Stimulated activated CD4-positive, alpha-beta T cell treated with anti-CD3 and anti-CD28 coated beads, Interleukin-12 subunit alpha, Interleukin-12 subunit beta, amount 100 ng/mL, for 24 hours (primary cell): Measurements from ENCODE around the gene CHMP2A.
"Not testable (repeated sequence)": the region's sequence is repeated elsewhere in the genome, so short reads cannot be mapped to it uniquely, and the experiment has no call there.

Experiments
- DNase-seq, 2 experiments: peaks; one replicate each; pipeline ENCODE4 v3.0.0-alpha.2; 2020; ENCODE audit warnings: low read depth in 2 of 2

The CHMP2A gene

DNA sequence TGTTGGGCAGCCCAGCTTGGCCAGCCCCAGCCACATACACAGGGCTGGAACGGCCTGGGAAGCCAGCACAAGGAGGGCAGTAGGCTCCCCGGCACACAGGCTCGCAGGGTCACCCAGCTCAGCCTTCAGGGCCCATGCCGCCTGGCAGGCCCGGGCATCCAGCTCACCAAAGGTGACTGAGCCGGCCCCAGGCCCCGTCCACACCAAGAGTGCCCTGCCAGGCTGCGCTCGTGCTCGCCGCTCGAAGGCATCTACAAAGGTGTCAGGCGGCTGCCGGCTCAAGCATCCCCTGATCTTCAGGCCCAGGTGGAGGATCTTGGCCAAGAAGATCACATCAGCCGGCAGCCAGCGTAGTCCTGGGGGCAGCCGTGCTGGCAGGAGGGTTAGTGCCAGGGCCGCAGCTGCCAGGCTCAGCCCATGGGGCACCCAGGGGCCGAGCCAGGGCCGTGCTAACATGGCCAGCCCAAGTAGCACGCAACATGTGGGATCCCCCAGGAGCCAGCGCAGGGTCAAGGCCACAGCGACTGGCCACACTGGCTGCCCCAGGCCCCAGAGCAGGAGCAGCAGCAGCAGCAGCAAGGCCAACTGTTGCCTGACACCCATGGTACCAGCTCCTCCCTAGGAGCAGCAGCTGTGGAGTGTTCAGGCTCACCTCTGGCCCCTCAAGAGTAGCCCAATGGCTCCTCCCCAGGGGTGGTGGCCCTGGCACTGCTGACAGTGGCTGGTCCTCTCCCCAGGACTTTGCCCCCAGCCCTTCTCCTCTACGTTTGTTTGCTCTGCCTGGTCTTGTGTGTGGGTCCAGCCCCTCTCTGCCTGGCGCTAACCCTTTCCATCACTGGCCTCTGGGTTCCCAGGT lies 43.3 kb downstream of the CHMP2A start, which contains the start of gene SLC27A5:
Gene SLC27A5 (minus strand): TSS at position 640 of the 856 bp plus-strand sequence. CDS start 37 bp downstream, at position 603.
- no peak for DNase-seq

DNA sequence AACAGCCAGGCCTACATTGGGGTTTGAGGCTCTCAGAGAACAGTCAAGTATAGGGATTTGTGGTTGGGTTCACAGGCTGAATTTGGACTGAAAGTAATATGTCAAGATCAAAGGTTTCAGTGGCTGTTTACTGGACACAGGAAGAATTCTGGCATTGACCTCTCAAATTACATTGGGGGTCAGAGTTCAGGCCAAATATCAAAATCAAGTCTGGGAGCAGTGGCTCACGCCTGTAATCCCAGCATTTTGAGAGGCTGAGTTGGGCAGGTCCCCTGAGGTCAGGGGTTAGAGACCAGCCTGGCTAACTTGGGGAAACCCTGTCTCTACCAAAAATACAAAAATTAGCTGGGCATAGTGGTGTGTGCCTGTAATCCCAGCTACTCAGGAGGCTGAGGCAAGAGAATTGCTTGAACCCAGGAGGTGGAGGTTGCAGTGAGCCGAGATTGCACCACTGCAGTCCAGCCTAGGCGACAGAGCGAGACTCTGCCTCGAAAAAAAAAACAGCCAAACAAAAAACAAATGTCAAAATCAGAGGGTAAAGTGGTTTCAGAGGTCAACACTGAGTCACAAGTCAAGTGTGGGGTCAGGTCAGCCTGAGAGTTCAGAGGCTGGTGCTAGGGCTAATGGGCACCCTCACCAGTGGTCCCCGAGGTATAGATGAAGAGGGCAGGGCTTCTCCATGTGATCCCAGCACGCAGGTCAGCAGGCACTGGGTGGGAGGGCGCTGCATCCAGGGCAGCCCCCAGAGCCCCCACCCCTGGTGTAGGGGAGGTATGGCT lies 44.6 kb downstream of the CHMP2A start:
- DNase-seq, result no peak

DNA sequence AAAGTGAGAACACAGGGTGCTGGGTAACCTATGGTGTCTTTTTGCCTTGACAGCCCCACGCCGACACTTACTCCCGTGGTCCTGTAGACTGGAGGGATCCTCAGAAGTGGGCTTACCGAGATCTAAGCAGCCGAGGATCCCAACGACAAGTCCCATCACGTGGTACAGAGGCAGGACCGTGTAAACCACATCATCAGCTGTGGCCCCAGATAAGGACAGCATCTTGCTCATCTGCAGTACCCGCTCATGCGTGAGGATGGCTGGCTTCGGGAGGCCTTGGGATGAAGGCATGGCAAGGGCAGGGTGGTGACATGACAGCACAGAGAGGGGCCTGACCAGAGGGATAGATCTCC lies 45.2 kb downstream of the CHMP2A start:
- DNase-seq, result no peak

DNA sequence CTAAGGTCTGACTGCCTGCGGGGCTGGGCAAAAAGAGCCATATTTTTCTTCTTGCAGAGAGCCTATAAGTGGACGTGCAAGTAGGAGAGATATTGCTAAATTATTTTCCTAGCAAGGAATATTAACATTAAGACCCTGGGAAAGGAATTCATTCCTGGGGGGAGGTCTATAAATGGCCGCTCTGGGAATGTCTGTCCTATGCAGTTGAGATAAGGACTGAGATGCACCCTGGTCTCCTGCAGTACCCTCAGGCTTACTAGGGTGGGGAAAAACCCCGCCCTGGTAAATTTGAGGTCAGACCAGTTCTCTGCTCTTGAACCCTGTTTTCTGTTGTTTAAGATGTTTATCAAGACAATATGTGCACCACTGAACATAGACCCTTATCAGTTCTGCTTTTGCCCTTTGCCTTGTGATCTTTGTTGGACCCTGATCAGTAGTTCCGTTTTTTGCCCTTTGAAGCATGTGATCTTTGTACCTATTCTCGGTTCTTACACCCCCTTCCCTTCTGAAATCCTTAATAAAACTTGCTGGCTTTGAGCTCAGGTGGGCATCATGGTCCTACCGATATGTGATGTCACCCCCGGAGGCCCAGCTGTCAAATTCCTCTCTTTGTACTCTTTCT lies 47.2 kb downstream of the CHMP2A start:
- DNase-seq, result not testable (repeated sequence)
